Measurements from ENCODE around the gene HOXA2.
A peak's percentile ranks its signal among the peaks of the same experiment; 100 is the strongest.

The HOXA2 gene

DNA sequence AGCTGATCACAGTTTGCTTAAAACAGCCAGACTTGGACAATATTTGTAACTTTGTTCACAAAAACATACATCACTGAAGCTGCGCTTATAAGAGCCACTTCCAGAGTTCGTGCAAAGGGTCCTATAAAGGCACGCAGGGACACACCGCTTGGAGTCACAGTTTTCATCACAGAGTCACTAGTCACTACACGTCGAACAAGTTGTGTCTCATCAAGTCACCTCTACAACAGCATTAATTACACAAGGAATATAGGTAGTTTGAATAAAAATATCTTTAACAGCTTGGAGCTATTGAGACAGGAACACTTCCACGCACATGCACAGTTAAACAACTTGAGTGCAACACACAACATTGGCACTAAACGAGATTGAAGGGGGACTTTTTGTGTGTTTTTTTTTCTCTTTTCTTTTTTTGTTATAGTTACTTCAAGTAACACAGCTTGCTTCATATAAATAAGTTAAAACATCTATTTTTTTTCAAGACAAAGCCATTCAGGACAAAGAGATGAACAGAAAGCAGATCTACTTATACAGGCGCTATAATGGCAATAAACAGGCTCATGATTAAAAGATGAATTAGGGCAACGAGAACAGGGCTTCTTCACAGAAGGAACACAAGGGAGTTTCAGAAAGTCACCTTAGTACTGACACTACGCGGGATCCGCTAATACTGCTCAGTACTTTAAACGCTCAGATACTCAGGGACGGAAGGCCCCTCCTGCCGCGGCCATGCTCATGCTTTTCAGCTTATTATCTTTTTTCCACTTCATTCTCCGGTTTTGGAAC lies 38.8 kb upstream of the HOXA2 start:
- DNase-seq: no peak

DNA sequence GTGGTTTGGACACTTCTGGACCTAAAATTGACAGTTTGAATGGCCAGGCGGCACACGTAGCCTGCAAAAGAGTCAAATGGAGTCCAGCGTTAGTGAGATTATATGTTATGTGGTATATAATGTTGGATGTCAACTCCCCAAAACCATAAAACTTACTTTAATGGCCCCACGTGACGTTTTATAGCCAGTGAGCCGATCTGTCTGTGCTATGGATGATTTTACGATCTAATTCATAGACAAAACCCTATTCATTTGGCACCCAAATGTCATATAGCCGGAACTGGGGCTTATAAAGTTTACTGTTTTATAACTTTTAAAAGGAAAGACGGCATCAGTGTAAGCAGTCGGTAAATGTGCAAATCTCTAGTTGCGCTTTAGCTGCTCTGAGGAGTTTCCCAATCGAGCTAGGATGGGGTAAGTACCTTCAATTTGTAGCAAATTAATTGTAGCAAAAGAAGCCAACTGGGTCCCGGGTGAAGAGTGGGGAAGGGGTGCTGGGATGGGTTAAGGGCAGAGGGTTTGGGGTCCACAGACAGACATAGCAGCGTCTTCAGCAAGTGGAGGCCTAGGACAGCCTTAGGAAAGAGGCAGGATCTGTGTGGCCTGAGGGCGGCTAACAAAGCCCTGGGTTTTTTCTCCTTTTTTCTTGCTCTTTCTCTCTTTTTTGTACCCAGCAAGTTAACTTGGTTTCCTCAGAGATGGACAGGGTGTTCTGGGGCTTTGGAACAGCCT lies 37.8 kb upstream of the HOXA2 start:
- DNase-seq: no peak

- no peak for DNase-seq
These were observed 37.0 kb upstream of the HOXA2 start for GRCh38 chr7:27139334-27140125.

- DNase-seq: no peak
These were observed 36.5 kb upstream of the HOXA2 start for GRCh38 chr7:27138985-27139333.

DNA sequence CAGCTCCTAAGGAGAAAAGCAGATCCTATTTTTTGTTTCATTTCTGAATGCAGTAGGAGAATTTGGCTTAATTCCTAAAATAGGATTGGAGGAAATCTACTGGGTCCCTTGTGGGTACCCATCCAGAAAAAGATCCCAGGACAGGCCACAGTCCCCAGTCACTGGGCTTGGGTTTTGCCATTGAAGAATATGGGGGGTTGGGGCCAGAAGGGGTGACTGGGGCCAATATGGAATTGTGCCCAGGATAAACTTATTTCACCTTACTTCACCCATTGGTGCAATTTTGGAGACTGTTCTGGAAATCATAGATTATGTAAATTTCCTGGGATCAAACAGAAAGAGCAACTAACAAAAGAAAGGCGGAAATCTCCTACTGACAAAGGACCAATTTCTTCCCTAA lies 36.0 kb upstream of the HOXA2 start:
- DNase-seq: no peak

DNA sequence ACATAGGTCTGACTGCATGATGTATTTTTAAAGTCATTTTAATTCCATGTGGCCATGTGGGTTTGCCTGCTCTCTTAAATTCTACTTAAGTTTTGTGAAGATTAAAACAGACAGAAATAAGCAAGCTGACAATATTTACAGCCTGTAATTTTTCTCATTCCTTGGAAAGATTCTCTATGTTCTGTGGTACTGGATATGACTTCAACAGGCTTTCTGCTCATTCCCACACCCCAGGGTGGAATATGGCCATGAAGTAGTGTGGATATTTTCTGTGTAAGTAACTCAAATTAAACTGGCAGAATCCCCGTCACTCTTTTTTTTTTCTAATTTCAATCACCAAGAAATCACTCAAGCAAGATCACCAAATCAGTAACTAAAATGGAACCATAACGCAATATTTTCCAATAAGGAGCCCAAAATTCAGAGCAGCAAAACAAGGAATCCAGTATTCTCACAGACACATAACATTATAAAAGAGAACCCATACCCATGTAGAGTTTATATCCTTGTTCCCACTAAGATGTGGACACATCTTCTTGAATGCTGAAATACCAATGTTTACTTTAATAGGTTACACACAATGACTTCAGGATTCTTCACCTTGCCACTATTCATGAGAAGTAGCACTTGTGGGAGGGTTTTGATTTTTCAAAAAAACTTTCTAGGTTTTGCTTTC lies 35.3 kb upstream of the HOXA2 start:
- DNase-seq: no peak

DNA sequence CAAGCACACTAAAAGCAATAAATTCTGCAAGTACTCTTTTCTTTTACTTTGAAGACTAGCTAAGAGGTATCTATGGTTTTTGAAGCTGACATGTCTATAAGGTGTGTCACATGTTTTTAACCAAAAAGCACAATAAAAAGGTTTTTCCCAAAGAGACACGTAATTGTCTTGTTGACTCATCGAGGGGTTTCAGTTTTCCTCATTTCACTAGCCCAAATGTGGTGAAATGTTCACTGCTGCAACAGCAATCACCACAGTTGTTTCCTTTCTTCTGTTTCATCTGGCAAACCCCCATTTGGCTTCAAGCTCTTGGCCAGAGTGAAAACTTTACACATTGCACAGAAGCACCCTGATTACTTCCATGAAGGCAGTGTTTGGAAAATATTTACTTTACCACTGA lies 31.9 kb upstream of the HOXA2 start:
- DNase-seq: no peak

DNA sequence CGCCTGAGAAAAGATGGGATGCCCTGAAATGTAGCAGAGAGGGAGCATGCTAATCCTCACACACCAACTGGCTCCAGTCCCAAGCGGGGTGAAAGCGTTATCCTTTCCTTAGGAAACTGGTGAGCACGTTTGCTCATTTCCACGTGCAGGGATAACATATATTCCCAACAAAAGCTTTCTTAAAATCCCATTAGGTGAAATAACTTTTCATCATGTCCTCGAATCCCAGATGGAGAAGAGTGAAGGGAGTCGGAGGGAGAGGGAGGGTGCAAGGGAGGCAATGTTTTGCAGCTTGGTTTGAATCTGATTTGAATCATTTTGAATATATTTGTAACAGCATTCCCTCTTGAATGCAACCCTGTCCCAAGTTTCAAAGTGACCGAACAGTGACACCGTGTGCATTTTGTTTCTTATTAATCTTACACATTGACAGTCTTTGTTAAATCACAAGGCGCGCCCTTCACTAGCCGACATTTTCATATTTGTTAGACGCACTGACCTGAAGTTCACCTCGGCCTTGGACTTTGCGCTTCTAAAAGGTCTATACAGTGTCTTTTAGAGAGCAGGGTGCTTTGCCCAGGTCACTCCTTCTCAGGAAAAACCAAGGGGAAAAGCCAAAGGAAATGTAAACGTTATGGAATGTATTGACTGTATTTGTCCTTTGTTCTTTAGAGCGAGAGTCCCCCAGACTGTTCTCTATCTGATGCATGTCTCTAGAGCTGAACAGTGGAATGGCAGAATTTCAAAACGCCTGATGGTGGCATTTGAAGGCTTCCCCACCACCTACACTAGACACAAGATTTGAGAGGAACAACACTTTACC lies 31.1 kb upstream of the HOXA2 start:
- DNase-seq: no peak

- DNase-seq: no peak
These were observed 30.5 kb upstream of the HOXA2 start for GRCh38 chr7:27132978-27133377.

- no peak for DNase-seq
These were observed 29.7 kb upstream of the HOXA2 start for GRCh38 chr7:27132214-27132613.

DNA sequence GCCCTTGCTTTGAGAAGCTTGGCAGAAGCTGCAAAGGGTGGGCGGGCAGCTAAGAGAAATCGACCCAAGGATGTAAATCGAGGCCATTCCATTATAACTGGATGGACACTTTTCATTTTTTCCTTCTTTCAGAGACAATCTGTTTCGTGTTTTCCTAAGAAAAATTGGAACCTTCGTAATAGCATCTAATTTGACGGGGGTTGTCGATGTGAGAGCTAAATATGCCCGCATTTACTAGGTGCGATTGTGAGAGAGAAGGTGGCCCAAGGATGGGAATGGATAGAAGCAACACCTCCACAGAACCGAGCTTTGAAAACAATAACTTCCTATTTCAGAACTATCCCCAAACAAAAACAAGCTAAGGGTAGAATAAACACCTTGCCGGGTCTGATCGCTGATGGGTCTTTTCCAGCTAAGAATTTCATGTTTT lies 28.9 kb upstream of the HOXA2 start:
- no peak for DNase-seq

DNA sequence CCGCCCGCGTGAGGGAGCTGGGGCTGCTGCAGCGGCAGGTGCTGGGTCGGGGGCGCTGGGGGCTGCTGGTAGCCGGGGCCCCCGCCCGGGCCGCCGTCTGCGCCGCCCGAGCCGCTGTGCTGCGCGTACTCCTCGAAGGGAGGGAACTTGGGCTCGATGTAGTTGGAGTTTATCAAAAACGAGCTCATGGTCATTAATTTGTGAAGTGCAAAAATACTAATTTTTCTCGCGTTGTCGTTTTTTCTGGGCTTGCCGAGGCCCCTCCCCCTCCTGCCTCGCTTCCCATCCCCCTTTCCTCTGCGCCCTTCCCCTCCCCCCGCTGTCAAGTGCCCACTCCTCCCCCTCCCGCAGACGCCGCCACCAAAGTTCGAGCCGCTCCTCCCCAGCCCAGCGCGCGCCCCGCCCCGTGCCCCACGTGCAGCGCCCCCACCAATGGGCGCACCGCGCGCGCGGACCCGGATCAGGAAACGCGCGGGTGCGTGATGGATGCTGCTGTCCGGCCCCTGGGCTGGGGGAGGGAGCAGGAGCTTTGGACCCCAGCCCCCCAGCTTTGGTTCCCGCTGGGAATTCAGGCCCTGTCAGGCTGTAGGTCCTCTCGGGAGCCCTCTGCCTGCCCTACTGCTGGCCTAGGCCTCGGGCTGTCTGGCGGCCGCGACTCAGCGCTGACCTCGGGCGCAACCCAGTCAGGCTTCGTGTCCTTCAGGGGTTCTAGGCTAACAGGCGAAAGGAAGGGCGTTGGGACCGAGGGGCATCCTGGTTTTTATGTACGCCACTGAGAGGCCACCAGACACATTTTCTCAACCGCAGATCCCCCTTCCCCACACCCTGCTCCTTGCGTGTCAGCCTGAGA lies 28.3 kb upstream of the HOXA2 start, which contains the start of gene HOXA4:
Gene HOXA4 (minus strand): TSS at position 218 of the 850 bp plus-strand sequence. CDS start 24 bp downstream, at position 194.
- peak; percentile 68 for DNase-seq

GRCh38 chr7:27129729-27130539 lies 27.5 kb upstream of the HOXA2 start:
- no peak for DNase-seq

DNA sequence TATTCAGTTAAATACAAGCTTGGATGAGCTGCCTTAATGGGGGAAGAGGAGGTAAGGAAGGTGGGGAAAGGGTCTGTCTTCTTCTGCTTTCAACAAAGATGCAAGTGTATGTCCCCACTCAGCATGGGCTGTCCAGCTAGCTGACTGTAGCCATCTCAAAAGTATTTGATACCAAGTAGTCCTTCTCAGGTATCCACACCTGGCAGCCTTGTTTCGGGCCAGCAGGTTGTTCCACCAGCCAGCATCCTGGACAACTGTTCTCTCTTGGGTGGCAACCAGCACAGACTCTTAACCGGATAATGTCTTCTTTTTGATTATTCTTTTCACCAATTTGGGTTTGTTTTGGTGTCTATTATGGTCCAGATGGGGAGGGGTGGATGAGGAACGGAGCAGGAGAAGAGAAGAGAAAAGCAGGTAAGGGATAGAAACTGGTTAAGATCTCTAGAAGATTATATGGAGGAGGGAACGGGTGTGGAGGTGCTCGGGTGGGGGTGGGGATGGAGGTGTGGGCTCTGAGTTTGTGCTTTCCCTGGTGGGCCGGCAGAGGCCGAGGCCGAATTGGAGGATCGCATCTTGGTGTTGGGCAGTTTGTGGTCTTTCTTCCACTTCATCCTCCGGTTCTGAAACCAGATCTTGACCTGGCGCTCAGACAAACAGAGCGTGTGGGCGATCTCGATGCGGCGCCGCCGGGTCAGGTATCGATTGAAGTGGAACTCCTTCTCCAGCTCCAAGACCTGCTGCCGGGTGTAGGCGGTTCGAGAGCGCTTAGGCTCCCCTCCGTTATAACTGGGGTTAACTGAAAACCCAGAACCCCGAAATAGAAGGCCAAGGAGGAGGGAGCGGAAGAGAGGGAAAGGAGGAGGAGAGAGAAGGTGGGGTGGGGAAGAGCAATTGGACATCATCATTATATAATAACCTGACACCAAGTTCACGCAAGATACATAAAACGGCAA lies 26.6 kb upstream of the HOXA2 start:
- no peak for DNase-seq

- no peak for DNase-seq
These were observed 25.6 kb upstream of the HOXA2 start for GRCh38 chr7:27128034-27128433.

DNA sequence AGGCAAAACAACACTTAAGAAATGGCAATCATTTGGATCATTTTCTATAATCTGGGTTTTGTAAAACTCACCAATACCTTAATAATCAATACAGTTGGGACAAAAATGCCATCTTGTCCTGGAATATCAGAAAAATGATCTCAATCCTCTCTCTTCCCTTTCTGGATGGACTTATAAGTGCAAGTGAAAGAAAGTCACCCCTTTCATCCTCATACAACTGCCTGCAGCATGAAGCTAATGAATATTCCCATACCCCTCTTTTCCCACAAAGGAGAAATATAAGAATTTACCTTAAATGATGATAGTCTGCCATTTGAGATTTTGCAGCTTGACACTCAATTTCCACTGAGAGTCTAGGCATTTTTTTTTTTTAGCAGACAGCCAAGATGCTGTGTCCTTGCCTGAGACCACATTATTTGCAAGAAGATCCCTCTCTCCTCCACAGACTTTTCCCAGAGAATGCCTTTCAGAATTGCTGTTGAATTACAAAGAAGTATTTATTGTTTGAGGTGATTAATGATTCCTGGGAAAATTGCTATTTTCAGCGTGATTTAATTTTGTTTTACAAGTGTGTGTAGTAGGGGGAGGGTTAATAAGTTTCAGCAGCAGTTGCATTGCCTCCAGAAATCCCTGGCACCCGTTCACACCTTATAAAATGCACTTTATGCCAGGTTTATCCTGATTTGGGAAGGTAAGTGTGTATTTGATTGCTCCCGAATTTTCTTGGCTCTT lies 24.3 kb upstream of the HOXA2 start:
- DNase-seq: no peak

DNA sequence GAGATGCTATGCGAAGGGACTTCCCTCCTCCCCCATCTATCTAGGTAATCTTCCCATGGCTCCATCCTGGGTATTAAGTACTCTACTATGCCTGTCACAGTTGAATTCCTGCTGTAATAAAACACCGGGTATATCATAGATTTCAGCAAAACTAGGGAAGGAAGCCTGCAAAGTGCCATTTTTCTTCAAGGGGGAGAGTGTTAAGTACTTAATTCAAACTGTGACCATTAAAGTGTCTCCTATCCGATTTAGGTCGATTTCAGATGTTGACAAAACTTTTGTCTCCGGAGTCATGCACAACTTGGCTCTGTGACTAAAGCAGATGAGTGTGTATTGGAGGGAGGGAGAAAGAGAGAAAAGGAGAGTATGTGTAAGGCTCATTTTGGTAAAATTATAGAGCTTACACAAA lies 23.5 kb upstream of the HOXA2 start:
- no peak for DNase-seq
